ENCODE results near the gene MTR. TPM values are rescaled to one million over a fixed set of nuclear protein-coding genes. Genes with fewer than 3 reads are reported as not detected.

Gene MTR
- total RNA-seq, 1 donor from 2014 or later: 19.9 TPM

- intact Hi-C loops (cut with DNase I): no loop called here
- H3K4me3 ChIP-seq: no peak overlapping the region
- H3K27me3 ChIP-seq: no peaks in the 10 kb centered on the region
- no peak for DNase-seq (ENCODE audit: extremely low spot score in 2 of 2)
- H3K27ac ChIP-seq: no peak overlapping the region
- H3K36me3 ChIP-seq: no peaks in the 10 kb centered on the region
- H3K9me3 ChIP-seq: no peaks in the 10 kb centered on the region
- no peaks in the 10 kb centered on the region for H3K4me1 ChIP-seq
- TF ChIP-seq POLR2A (IDR thresholded peaks at IDR 0.05): no peak
These were observed 156.6 kb downstream of the MTR start for GRCh38 chr1:236951672-236952071.

- TF ChIP-seq POLR2A (IDR thresholded peaks at IDR 0.05) (no peak), POLR2AphosphoS5 (IDR thresholded peaks at IDR 0.05; ENCODE audit: insufficient read depth in 1 of 2, low read depth in 1 of 2) (no peak), CTCF (IDR thresholded peaks at IDR 0.05) (no peak)
- no peak overlapping the region for H3K4me3 ChIP-seq
- no peaks in the 10 kb centered on the region for H3K27me3 ChIP-seq
- H3K4me1 ChIP-seq: no peaks in the 10 kb centered on the region
- intact Hi-C loops (cut with DNase I): no loop called here
- no peak overlapping the region for H3K27ac ChIP-seq
- no peaks in the 10 kb centered on the region for H3K9me3 ChIP-seq
- H3K36me3 ChIP-seq: no peaks in the 10 kb centered on the region
- DNase-seq (ENCODE audit: extremely low spot score in 2 of 2): no peak
These were observed 157.3 kb downstream of the MTR start for GRCh38 chr1:236952246-236953003.

GRCh38 chr1:236953151-236953700 lies 158.1 kb downstream of the MTR start:
- no peaks in the 10 kb centered on the region for H3K9me3 ChIP-seq
- DNase-seq (ENCODE audit: extremely low spot score in 2 of 2): no peak
- TF ChIP-seq POLR2AphosphoS5 (IDR thresholded peaks at IDR 0.05; ENCODE audit: insufficient read depth in 1 of 2, low read depth in 1 of 2) (no peak), CTCF (IDR thresholded peaks at IDR 0.05) (no peak), POLR2A (IDR thresholded peaks at IDR 0.05) (no peak)
- H3K27me3 ChIP-seq: no peaks in the 10 kb centered on the region
- H3K27ac ChIP-seq: no peak overlapping the region
- no peaks in the 10 kb centered on the region for H3K36me3 ChIP-seq
- no peak overlapping the region for H3K4me3 ChIP-seq
- intact Hi-C loops (cut with DNase I): no loop called here
- H3K4me1 ChIP-seq: no peaks in the 10 kb centered on the region

Other genes starting within 250 kb of the MTR start
- 24.1 TPM for gene HEATR1, start 190.8 kb upstream of the MTR start, total RNA-seq
- gene ACTN2, start 108.8 kb upstream of the MTR start, total RNA-seq: 1.5 TPM
- not detected for gene MT1HL1, start 209.1 kb downstream of the MTR start, total RNA-seq
- gene RYR2, start 246.9 kb downstream of the MTR start, total RNA-seq: 1.5 TPM

Measured in vagina (tissue), 2 donors.